Liver (tissue), 9 donors: ENCODE data around the gene GPR161. TPM values are rescaled to one million over a fixed set of nuclear protein-coding genes. Genes with fewer than 3 reads are reported as not detected.

Experiments used
- DNase-seq: peaks from one replicate; pipeline ENCODE4 v3.0.0-alpha.2; 2017; ENCODE audit warnings: low spot score
- H3K27ac ChIP-seq, 2 donors: one replicate each; pipeline ENCODE4 v1.7.0; 2013; ENCODE audit warnings: inconsistent platforms in 2 of 2, low read length in 2 of 2, control low read depth in 1 of 2, low read depth in 1 of 2, mild to moderate bottlenecking in 1 of 2
- H3K27me3 ChIP-seq, 4 donors: one replicate each; pipeline versions ENCODE4 v1.6.1 to v1.7.0; 2013; ENCODE audit warnings: low read length in 3 of 4, inconsistent platforms in 1 of 4, mild to moderate bottlenecking in 1 of 4, moderate library complexity in 1 of 4; ENCODE audit not compliant: control insufficient read depth in 4 of 4, insufficient read depth in 4 of 4
- H3K36me3 ChIP-seq, 4 donors: one replicate each; pipeline versions ENCODE4 v1.6.1 to v1.7.0; 2013; ENCODE audit warnings: low read length in 3 of 4, mild to moderate bottlenecking in 3 of 4, low read depth in 1 of 4, moderate library complexity in 1 of 4; ENCODE audit not compliant: control insufficient read depth in 4 of 4, insufficient read depth in 3 of 4
- H3K4me1 ChIP-seq, 4 donors: one replicate each; pipeline versions ENCODE4 v1.6.1 to v1.7.0; 2013; ENCODE audit warnings: low read length in 3 of 4, mild to moderate bottlenecking in 3 of 4, moderate library complexity in 1 of 4; ENCODE audit not compliant: control insufficient read depth in 4 of 4, insufficient read depth in 4 of 4
- H3K4me3 ChIP-seq, 3 donors: one replicate each; pipeline versions ENCODE4 v1.6.1 to v1.7.0; 2013; ENCODE audit warnings: low read length in 3 of 3, control low read depth in 1 of 3, low read depth in 1 of 3, mild to moderate bottlenecking in 1 of 3
- H3K9ac ChIP-seq, 2 donors: one replicate each; pipeline ENCODE4 v1.7.0; 2013; ENCODE audit warnings: low read length in 2 of 2, mild to moderate bottlenecking in 2 of 2, moderate library complexity in 2 of 2, control low read depth in 1 of 2, low read depth in 1 of 2
- H3K9me3 ChIP-seq, 4 donors: one replicate each; pipeline versions ENCODE4 v1.6.1 to v1.7.0; 2013; ENCODE audit warnings: low read length in 3 of 4; ENCODE audit not compliant: control insufficient read depth in 4 of 4
- ATF3 ChIP-seq: IDR thresholded peaks from 2 replicates; pipeline ENCODE4 v1.6.1; 2016; ENCODE audit warnings: antibody characterized with exemption
- CTCF ChIP-seq: fragments of 150-350 bp; IDR thresholded peaks from 2 replicates; pipeline ENCODE4 v1.5.1; 2017; ENCODE audit warnings: improper control_type of control experiment, low read depth, low read length; ENCODE audit not compliant: missing input control
- EGR1 ChIP-seq, 2 donors: IDR thresholded peaks; 2 replicates each; pipeline ENCODE4 v1.6.1; 2016 to 2018; ENCODE audit warnings: antibody characterized with exemption in 2 of 2, low read depth in 2 of 2
- FOXA1 ChIP-seq: IDR thresholded peaks from 2 replicates; pipeline ENCODE4 v1.6.1; 2016; ENCODE audit warnings: antibody characterized with exemption
- FOXA2 ChIP-seq: IDR thresholded peaks from 2 replicates; pipeline ENCODE4 v1.6.1; 2016; ENCODE audit warnings: antibody characterized with exemption
- GABPA ChIP-seq, 2 donors: IDR thresholded peaks in 1 of 2; conservative IDR thresholded peaks in 1 of 2; 2 replicates each; pipeline ENCODE4 v1.6.1; 2016; ENCODE audit warnings: antibody characterized with exemption in 2 of 2, mild to moderate bottlenecking in 1 of 2, moderate library complexity in 1 of 2
- HNF4A ChIP-seq, 2 donors: conservative IDR thresholded peaks; 2 replicates each; pipeline ENCODE4 v1.6.1; 2016; ENCODE audit warnings: antibody characterized with exemption in 2 of 2, mild to moderate bottlenecking in 2 of 2
- HNF4G ChIP-seq: IDR thresholded peaks from 2 replicates; pipeline ENCODE4 v1.6.1; 2016; ENCODE audit warnings: antibody characterized with exemption
- MAX ChIP-seq: IDR thresholded peaks from 2 replicates; pipeline ENCODE4 v1.6.1; 2016; ENCODE audit warnings: antibody characterized with exemption
- NR2F2 ChIP-seq: IDR thresholded peaks from 2 replicates; pipeline ENCODE4 v1.6.1; 2016; ENCODE audit warnings: antibody characterized with exemption
- RAD21 ChIP-seq, 2 donors: IDR thresholded peaks; 2 replicates each; pipeline ENCODE4 v1.6.1; 2016; ENCODE audit warnings: antibody characterized with exemption in 2 of 2, mild to moderate bottlenecking in 2 of 2
- SP1 ChIP-seq: IDR thresholded peaks from 2 replicates; pipeline ENCODE4 v1.6.1; 2018; ENCODE audit warnings: antibody characterized with exemption, mild to moderate bottlenecking
- TAF1 ChIP-seq: conservative IDR thresholded peaks from 2 replicates; pipeline ENCODE4 v1.6.1; 2016; ENCODE audit warnings: antibody characterized with exemption, mild to moderate bottlenecking
- YY1 ChIP-seq: IDR thresholded peaks from 2 replicates; pipeline ENCODE4 v1.6.1; 2016; ENCODE audit warnings: antibody characterized with exemption, mild to moderate bottlenecking
- ZBTB33 ChIP-seq: IDR thresholded peaks from 2 replicates; pipeline ENCODE4 v1.6.1; 2016; ENCODE audit warnings: antibody characterized with exemption
- WGBS: extraction: QIAGEN DNeasy Blood & Tissue Kit; methylation state at CpG from one replicate; pipeline ENCODE4 v1.1.7; 2013; 5-methylcytosine and 5-hydroxymethylcytosine counted together
- polyA plus RNA-seq, 2 donors: library from polyadenylated mRNA; stranded (reverse) in 1 of 2; unstranded in 1 of 2; fragments of 200-250 nt in 1 of 2; fragments of >200 nt in 1 of 2; fragmentation: Nextera tagmentation in 1 of 2; extraction: Ambion mirVana in 1 of 2; gene quantifications; one replicate each; pipeline versions ENCODE4 v1.2.1 to v1.2.3, GENCODE V29; 2013 to 2015
- total RNA-seq, 2 donors: library from RNA; depleted of rRNA; stranded (reverse); fragments of >200 nt; gene quantifications; one replicate each; pipeline ENCODE4 v1.2.3, GENCODE V29; 2014
- donor health status: healthy.
- donor health status: healthy.
- donor health status: healthy.
- donor health status: healthy.
- donor health status: healthy.

Gene GPR161
- total and polyA plus RNA-seq, 4 donors = 0.33 to 1.1 (median 0.73) TPM

- TF ChIP-seq MAX = no peak
Observed at GRCh38 chr1:168106274-168106673, 30.5 kb downstream of the GPR161 start (continued).

DNA sequence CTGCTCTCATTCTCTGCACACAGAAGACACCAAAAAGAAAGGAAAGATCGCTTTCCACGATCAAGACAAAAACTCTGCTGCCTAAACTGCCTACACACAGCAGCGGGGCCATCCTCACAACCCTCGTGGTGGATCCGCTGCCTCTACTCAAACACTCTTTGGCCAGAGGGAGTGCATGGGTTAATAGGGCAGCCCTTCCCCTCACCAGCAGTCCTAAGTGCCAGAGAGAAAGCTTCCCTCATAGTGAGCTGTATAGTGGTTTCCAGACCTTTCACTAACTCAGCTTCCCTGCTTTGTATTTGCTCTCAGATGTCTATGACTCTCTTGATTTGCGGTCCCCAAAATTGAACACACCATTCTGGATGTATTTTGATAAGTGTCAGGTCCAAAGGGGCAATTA, 30.9 kb downstream of the GPR161 start:
- 95% methylated on average over 6 of the region's 6 CpGs for WGBS
- Histone ChIP-seq H3K4me1 (peaks cover 0 to 5% (median 0%) of the 10 kb centered on the region in 4 donors), H3K27ac (no peak overlapping the region), H3K9ac (no peak overlapping the region), H3K4me3 (no peak overlapping the region), H3K36me3 (no peaks in the 10 kb centered on the region), H3K9me3 (no peaks in the 10 kb centered on the region), H3K27me3 (no peaks in the 10 kb centered on the region)
- no peak for TF ChIP-seq ATF3
- no peak for TF ChIP-seq MAX
- no peak for DNase-seq

GRCh38 chr1:168104535-168104934, 32.2 kb downstream of the GPR161 start:
- Histone ChIP-seq H3K27ac (no peak overlapping the region), H3K36me3 (no peaks in the 10 kb centered on the region), H3K9ac (no peak overlapping the region), H3K4me3 (no peak overlapping the region), H3K27me3 (no peaks in the 10 kb centered on the region), H3K9me3 (no peaks in the 10 kb centered on the region), H3K4me1 (peaks cover 0 to 5% (median 0%) of the 10 kb centered on the region in 4 donors)
- no peak for DNase-seq
- no peak for TF ChIP-seq MAX
- TF ChIP-seq HNF4A (conservative IDR thresholded peaks at IDR 0.05) = no peak
- no peak for TF ChIP-seq CTCF
- no peak for TF ChIP-seq FOXA2
- no peak for TF ChIP-seq ATF3
- no peak for TF ChIP-seq TAF1
- no peak for TF ChIP-seq FOXA1
- no peak for TF ChIP-seq GABPA (IDR thresholded peaks at IDR 0.05 in 1 of 2, conservative IDR thresholded peaks at IDR 0.05 in 1 of 2)
- TF ChIP-seq ZBTB33 = no peak
- TF ChIP-seq SP1 = no peak
- TF ChIP-seq HNF4G = no peak
- no peak for TF ChIP-seq NR2F2
- no peak for TF ChIP-seq YY1
- TF ChIP-seq RAD21 (IDR thresholded peaks at IDR 0.05) = no peak
- TF ChIP-seq EGR1 (IDR thresholded peaks at IDR 0.05; ENCODE audit: low read depth in 2 of 2) = no peak
- WGBS = 88% methylated on average over 11 of the region's 11 CpGs
